ENCODE data around the gene TEP1. TPM values are rescaled to one million over a fixed set of nuclear protein-coding genes. Genes with fewer than 3 reads are reported as not detected.

Gene TEP1
- total RNA-seq, 4 donors from 2014 or later: 12.9 to 27.6 (median 20.5) TPM

DNA sequence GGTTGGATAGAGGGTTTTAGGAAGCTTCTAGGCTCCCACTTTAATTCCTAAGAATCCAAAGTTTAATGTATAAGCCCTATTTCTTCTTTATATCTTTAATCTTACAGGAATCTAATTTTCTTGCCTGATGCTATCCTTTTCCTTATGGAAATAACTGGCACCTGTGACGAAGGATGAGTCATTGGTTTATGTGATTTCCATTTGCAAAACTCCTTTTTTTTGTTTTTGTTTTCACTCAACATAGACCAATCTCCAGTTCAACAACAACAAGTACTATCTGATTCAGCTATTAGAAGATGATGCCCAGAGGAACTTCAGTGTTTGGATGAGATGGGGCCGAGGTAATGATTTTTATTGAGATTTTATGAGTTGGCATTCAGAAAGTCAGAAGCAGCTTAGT, 63.0 kb downstream of the TEP1 start:
- Histone ChIP-seq H3K4me1 (no peaks in the 10 kb centered on the region), H3K4me3 (no peak overlapping the region), H3K36me3 (peaks cover 0 to 97% of the 10 kb centered on the region in 2 donors), H3K27me3 (no peaks in the 10 kb centered on the region), H3K27ac (no peak overlapping the region), H3K9me3 (no peaks in the 10 kb centered on the region)
- WGBS, 2 donors (ENCODE audit: low coverage in 1 of 2): 71 to 100% methylated on average over 2 of the region's 2 CpGs
- ATAC-seq: no peak
- TF ChIP-seq POLR2AphosphoS5 (IDR thresholded peaks at IDR 0.05) (no peak), POLR2A (IDR thresholded peaks at IDR 0.05) (no peak), EP300 (IDR thresholded peaks at IDR 0.05) (no peak)
- TF ChIP-seq, protein P1, sequence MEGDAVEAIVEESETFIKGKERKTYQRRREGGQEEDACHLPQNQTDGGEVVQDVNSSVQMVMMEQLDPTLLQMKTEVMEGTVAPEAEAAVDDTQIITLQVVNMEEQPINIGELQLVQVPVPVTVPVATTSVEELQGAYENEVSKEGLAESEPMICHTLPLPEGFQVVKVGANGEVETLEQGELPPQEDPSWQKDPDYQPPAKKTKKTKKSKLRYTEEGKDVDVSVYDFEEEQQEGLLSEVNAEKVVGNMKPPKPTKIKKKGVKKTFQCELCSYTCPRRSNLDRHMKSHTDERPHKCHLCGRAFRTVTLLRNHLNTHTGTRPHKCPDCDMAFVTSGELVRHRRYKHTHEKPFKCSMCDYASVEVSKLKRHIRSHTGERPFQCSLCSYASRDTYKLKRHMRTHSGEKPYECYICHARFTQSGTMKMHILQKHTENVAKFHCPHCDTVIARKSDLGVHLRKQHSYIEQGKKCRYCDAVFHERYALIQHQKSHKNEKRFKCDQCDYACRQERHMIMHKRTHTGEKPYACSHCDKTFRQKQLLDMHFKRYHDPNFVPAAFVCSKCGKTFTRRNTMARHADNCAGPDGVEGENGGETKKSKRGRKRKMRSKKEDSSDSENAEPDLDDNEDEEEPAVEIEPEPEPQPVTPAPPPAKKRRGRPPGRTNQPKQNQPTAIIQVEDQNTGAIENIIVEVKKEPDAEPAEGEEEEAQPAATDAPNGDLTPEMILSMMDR (IDR thresholded peaks at IDR 0.05): no peak

DNA sequence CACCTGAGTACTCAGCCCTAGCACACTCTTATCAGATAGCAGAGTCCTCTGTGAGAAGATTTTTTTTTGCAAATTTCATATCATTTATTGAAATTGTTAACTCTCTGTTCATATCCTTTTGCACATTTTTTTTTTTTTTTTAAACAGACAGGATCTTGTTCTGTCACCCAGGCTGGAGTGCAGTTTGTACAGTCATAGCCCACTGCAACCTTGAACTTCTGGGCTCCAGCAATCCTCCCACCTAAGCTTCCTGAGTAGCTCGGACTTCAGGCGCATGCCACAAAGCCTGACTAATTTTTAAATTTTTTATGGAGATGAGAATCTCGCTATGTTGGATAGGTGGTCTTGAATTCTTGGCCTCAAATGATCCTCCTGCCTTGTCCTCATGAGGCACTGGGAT, 65.6 kb downstream of the TEP1 start:
- no peak for ATAC-seq
- 96% methylated on average over 3 of the region's 3 CpGs; no CpG with 5 or more reads in 1 of the 2 donors for WGBS, 2 donors (ENCODE audit: low coverage in 1 of 2)
- Histone ChIP-seq H3K4me3 (no peak overlapping the region), H3K27ac (no peak overlapping the region), H3K36me3 (peaks cover 0 to 77% of the 10 kb centered on the region in 2 donors), H3K9me3 (no peaks in the 10 kb centered on the region), H3K4me1 (peaks cover 0 to 11% (median 5%) of the 10 kb centered on the region in 3 donors), H3K27me3 (no peaks in the 10 kb centered on the region)
- TF ChIP-seq EP300 (IDR thresholded peaks at IDR 0.05) (no peak), POLR2AphosphoS5 (IDR thresholded peaks at IDR 0.05) (no peak), POLR2A (IDR thresholded peaks at IDR 0.05) (no peak)
- TF ChIP-seq, protein P1 (IDR thresholded peaks at IDR 0.05): no peak

DNA sequence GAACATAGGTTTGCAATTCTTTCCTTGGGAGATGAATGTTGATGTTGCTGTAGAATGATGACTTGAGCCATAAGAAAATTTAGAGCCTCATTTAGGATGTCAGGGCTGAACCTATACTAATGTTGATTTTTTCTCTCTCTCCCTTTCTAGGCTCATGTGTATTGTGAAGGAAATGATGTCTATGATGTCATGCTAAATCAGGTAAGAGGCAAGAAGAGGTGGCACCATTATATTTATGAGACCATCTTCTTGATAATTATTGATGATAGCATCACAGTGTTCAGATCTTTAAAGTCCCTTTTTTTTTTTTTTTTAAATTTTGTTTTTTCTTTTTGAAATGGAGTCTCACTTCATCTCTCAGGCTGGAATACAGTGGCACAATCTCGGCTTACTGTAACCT, 66.6 kb downstream of the TEP1 start:
- TF ChIP-seq, protein P1 (IDR thresholded peaks at IDR 0.05): no peak
- no peak for TF ChIP-seq POLR2A (IDR thresholded peaks at IDR 0.05)
- no peak for TF ChIP-seq EP300 (IDR thresholded peaks at IDR 0.05)
- H3K27me3 ChIP-seq: no peaks in the 10 kb centered on the region
- H3K27ac ChIP-seq: no peak overlapping the region
- H3K9me3 ChIP-seq: no peaks in the 10 kb centered on the region
- peaks cover 0 to 11% (median 5%) of the 10 kb centered on the region in 3 donors for H3K4me1 ChIP-seq
- WGBS, 2 donors (ENCODE audit: low coverage in 1 of 2): 77% methylated on average over 1 of the region's 1 CpG; no CpG with 5 or more reads in 1 of the 2 donors
- H3K36me3 ChIP-seq: peaks cover 0 to 66% of the 10 kb centered on the region in 2 donors
- no peak overlapping the region for H3K4me3 ChIP-seq
- no peak for ATAC-seq

DNA sequence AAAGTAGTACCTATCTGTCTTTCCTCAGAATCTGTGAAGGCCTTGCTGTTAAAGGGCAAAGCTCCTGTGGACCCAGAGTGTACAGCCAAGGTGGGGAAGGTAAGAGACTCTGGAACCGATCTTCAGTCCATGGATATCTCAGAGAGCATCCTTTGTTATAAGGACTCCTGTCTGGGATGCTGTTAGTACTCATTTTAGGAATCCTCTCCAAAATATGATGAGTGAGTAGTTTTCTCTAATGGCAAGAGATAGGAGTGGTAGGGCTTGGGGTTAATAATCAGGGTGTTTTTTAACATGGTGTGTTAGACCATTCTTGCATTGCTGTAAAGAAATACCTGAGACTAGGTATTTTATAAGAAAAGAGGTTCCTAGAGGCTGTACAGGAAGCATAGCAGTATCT, 67.9 kb downstream of the TEP1 start:
- TF ChIP-seq EP300 (IDR thresholded peaks at IDR 0.05) (no peak), POLR2A (IDR thresholded peaks at IDR 0.05) (no peak), POLR2AphosphoS5 (IDR thresholded peaks at IDR 0.05) (no peak)
- TF ChIP-seq, protein P1 (IDR thresholded peaks at IDR 0.05): no peak
- 100% methylated on average over 1 of the region's 1 CpG; no CpG with 5 or more reads in 1 of the 2 donors for WGBS, 2 donors (ENCODE audit: low coverage in 1 of 2)
- Histone ChIP-seq H3K4me3 (no peak overlapping the region), H3K27ac (no peak overlapping the region), H3K36me3 (peaks cover 0 to 53% of the 10 kb centered on the region in 2 donors), H3K4me1 (peaks cover 0 to 11% (median 5%) of the 10 kb centered on the region in 3 donors), H3K27me3 (no peaks in the 10 kb centered on the region), H3K9me3 (no peaks in the 10 kb centered on the region)
- no peak for ATAC-seq

DNA sequence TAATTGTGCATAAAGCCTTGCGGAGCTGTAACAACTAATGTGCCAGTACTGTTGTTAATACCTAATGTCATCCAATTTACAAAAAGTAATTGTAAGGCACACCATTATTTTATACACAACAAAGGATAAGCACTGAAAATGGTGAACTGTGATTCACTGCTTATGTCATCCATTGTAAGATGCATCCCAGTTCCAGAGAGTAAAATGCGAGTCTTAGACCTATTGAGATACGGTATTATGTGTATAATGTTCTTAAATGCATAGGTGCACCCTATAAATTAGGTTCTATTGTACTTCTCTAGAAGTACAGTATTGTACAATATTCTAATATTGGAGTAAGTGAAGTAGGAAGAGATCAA, 69.5 kb downstream of the TEP1 start:
- Histone ChIP-seq H3K4me1 (peaks cover 0 to 11% (median 5%) of the 10 kb centered on the region in 3 donors), H3K36me3 (peaks cover 0 to 38% of the 10 kb centered on the region in 2 donors), H3K9me3 (no peaks in the 10 kb centered on the region), H3K4me3 (peak overlapping the region; percentile 62 to 69), H3K27me3 (no peaks in the 10 kb centered on the region), H3K27ac (peak overlapping the region; percentile 75 to 98 (median 92))
- TF ChIP-seq EP300 (IDR thresholded peaks at IDR 0.05): no peak
- TF ChIP-seq, protein P1 (IDR thresholded peaks at IDR 0.05): peak in 1 of 4 experiments; percentile 5
- WGBS, 2 donors (ENCODE audit: low coverage in 1 of 2): 0 to 7% methylated on average over 3 of the region's 3 CpGs
- no peak for ATAC-seq

All from gastroesophageal sphincter (tissue), 4 donors.